ENCODE results near the gene ZNF512.

Gene ZNF512

GRCh38 chr2:27652790-27653189, 69.9 kb downstream of the ZNF512 start:
- ChIA-PET CTCF (interaction anchor here (0.9 to 9.4 kb wide), 2 partner anchors 11 to 30 kb away, joined by 3 to 61 read pairs; partner anchors contain the start of genes SLC4A1AP and SUPT7L), POLR2A (no interaction called here)
- DNase-seq (ENCODE audit: extremely low spot score) = no peak
- no peak for TF ChIP-seq CTCF (IDR thresholded peaks at IDR 0.05; ENCODE audit: control extremely low read depth, extremely low read depth, low read depth, missing control alignments)

- POLR2A ChIA-PET = no interaction called here
- no peak for TF ChIP-seq CTCF (IDR thresholded peaks at IDR 0.05; ENCODE audit: control extremely low read depth, extremely low read depth, low read depth, missing control alignments)
- DNase-seq (ENCODE audit: extremely low spot score) = no peak
- CTCF ChIA-PET = interaction anchor here (9.4 kb wide), 1 partner anchor 29 kb away, joined by 61 read pairs; no protein-coding TSS in a partner anchor
Observed at GRCh38 chr2:27653397-27653796, 70.6 kb downstream of the ZNF512 start.

DNA sequence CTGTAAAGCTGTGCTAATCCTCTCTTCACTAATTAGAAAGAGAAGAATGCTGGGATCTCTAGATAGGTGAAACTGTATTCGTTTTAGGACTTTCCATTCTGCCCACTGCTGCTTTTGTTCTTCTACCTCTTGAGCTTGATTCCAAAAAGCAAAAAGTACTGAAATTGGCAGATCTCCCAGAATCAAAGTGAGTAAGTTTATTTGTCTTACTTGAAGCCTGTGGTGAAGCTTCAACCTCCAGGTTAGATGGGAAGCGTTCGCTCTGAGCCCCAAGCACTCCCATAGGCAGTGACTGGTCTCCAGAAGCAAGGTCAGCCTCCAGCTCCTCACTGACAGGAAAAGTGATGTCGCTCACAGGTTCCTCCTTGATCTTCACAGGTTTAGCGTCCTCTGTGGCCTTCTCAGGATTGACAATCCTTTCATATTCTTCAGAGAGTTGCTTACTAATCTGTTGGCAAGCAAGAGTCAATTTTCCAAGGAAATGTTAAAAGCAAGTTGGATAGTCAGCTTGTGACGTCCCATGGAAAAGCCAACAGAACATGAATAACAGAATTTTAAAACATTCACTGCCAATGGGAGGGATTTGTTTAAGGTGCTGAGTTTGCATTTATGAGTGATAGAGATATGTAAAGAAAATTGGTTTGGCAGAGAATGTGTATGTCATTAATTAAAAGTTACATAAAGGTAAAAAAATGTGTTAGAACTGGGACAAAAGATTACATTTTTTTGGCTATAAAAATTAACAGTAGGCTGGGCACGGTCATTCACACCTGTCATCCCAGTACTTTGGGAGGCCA, 72.5 kb downstream of the ZNF512 start:
- ChIA-PET POLR2A (no interaction called here), CTCF (interaction anchor here (0.9 to 4.5 kb wide), 5 partner anchors 8 to 56 kb away, joined by 3 to 51 read pairs (median 3); partner anchors contain the start of genes SLC4A1AP and SUPT7L)
- no peak for DNase-seq (ENCODE audit: extremely low spot score)
- TF ChIP-seq CTCF (IDR thresholded peaks at IDR 0.05; ENCODE audit: control extremely low read depth, extremely low read depth, low read depth, missing control alignments) = no peak

- ChIA-PET CTCF (interaction anchor here (11.0 kb wide), 1 partner anchor 21 kb away, joined by 111 read pairs; no protein-coding TSS in a partner anchor), POLR2A (no interaction called here)
- TF ChIP-seq CTCF (IDR thresholded peaks at IDR 0.05; ENCODE audit: control extremely low read depth, extremely low read depth, low read depth, missing control alignments) = no peak
- DNase-seq (ENCODE audit: extremely low spot score) = no peak
Observed at GRCh38 chr2:27661371-27661770, 78.5 kb downstream of the ZNF512 start.

DNA sequence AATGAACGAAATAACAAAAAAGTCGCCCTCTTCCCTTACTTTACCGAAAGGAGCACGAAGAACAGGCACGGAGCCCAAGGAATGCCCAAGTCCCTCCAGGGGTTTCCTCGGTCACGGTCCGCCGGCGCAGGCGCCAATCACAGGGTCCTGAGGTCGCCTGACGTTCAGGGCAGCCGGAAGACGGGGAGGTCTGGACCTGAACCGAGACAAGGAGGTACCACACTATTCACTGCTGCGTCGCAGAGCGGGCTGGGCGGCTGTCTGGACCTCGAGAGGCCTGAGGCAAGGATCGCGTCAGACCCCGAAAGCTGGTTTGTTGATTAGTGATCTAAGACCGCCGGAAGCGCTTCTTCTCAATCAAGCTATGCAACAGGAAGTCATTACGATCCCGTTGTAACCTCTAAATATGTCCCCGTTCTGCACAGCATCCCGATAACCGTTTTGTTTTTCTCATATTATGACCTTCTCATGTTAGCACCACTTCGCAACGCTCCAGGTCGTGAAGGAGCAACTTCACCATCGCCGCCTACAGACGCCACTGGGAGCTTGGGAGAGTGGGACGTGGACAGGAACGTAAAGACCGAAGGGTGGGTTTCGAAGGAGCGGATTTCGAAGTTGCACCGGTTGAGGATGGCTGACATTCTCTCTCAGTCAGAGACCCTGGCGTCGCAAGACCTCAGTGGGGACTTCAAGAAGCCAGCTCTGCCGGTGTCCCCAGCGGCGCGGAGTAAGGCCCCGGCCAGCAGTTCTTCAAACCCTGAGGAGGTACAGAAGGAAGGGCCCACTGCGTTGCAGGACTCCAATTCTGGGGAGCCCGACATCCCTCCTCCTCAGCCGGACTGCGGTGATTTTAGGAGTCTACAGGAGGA, 80.7 kb downstream of the ZNF512 start, which contains the start of the genes SLC4A1AP and SUPT7L:
SLC4A1AP (plus strand) TSS at position 605 of the 869 bp plus-strand sequence; CDS start at position 631, 26 bp downstream.
SUPT7L (minus strand) TSS at position 330 of the 869 bp plus-strand sequence. CDS start 1,422 bp downstream, outside the sequence.
- ChIA-PET POLR2A (interaction anchor here (1.1 kb wide), 1 partner anchor 9 kb away, joined by 3 read pairs; no protein-coding TSS in a partner anchor), CTCF (interaction anchor here (0.9 to 11.0 kb wide), 6 partner anchors 8 to 31 kb away, joined by 3 to 111 read pairs (median 3); no protein-coding TSS in a partner anchor)

More for the DNA sequence above, 80.7 kb downstream of the ZNF512 start, which contains the start of the genes SLC4A1AP and SUPT7L:
- peak; percentile 85 for DNase-seq (ENCODE audit: extremely low spot score)
- no peak for TF ChIP-seq CTCF (IDR thresholded peaks at IDR 0.05; ENCODE audit: control extremely low read depth, extremely low read depth, low read depth, missing control alignments)

All from GM10248 (cell line).